Neuronal stem cell (in vitro differentiated cells): ENCODE results near the gene B4GALT6.

ENCODE experiments used
- DNase-seq: peaks from one replicate; pipeline ENCODE4 v3.0.0-alpha.2; 2013; ENCODE audit warnings: low spot score
- H2AFZ ChIP-seq: one replicate; pipeline ENCODE4 v1.6.1; 2013; ENCODE audit warnings: mild to moderate bottlenecking, low read length, inconsistent platforms
- H2AK5ac ChIP-seq: 2 replicates; pipeline ENCODE4 v1.6.1; 2013; ENCODE audit warnings: low read depth, mild to moderate bottlenecking, inconsistent platforms, low read length, moderate library complexity, mixed read lengths
- H2BK120ac ChIP-seq: 2 replicates; pipeline ENCODE4 v1.6.1; 2013; ENCODE audit warnings: low read depth, mild to moderate bottlenecking, inconsistent platforms, low read length, moderate library complexity, mixed read lengths
- H2BK12ac ChIP-seq: one replicate; pipeline ENCODE4 v1.6.1; 2013; ENCODE audit warnings: low read length, inconsistent platforms
- H2BK15ac ChIP-seq: 2 replicates; pipeline ENCODE4 v1.6.1; 2013; ENCODE audit warnings: mild to moderate bottlenecking, low read length, inconsistent platforms, mixed read lengths
- H2BK5ac ChIP-seq: one replicate; pipeline ENCODE4 v1.6.1; 2013; ENCODE audit warnings: inconsistent platforms, mild to moderate bottlenecking, low read length, moderate library complexity
- H3K14ac ChIP-seq: one replicate; pipeline ENCODE4 v1.6.1; 2013; ENCODE audit warnings: low read length, inconsistent platforms
- H3K18ac ChIP-seq: 2 replicates; pipeline ENCODE4 v1.6.1; 2013; ENCODE audit warnings: low read length, inconsistent platforms
- H3K23ac ChIP-seq: 2 replicates; pipeline ENCODE4 v1.6.1; 2013; ENCODE audit warnings: low read depth, mild to moderate bottlenecking, mixed read lengths, low read length, inconsistent platforms; ENCODE audit not compliant: poor library complexity
- H3K27ac ChIP-seq: replicated peaks from 3 replicates; pipeline ENCODE4 v1.5.1; 2013; ENCODE audit warnings: low read length, inconsistent platforms
- H3K27me3 ChIP-seq, 3 experiments: 2 replicates each; pipeline ENCODE4 v1.6.1; 2013; ENCODE audit warnings: low read length in 3 of 3, mild to moderate bottlenecking in 2 of 3, inconsistent platforms in 1 of 3, low read depth in 1 of 3, mixed read lengths in 1 of 3, moderate library complexity in 1 of 3; ENCODE audit not compliant: control insufficient read depth in 3 of 3, insufficient read depth in 3 of 3
- H3K36me3 ChIP-seq, 2 donors: replicated peaks in 1 of 2; 2 replicates each; pipeline ENCODE4 v1.6.1; 2013; ENCODE audit warnings: low read length in 2 of 2; ENCODE audit not compliant: control insufficient read depth in 2 of 2, insufficient read depth in 2 of 2
- H3K4ac ChIP-seq: 2 replicates; pipeline ENCODE4 v1.6.1; 2013; ENCODE audit warnings: inconsistent platforms, mild to moderate bottlenecking, low read length, moderate library complexity
- H3K4me1 ChIP-seq, 2 donors: 1 replicate in 1 of 2; 2 replicates in 1 of 2; pipeline ENCODE4 v1.6.1; 2013; ENCODE audit warnings: low read length in 2 of 2, low read depth in 1 of 2; ENCODE audit not compliant: control insufficient read depth in 2 of 2, insufficient read depth in 1 of 2
- H3K4me2 ChIP-seq: one replicate; pipeline ENCODE4 v1.6.1; 2013; ENCODE audit warnings: mild to moderate bottlenecking, low read length, inconsistent platforms; ENCODE audit not compliant: insufficient read depth, poor library complexity, severe bottlenecking
- H3K4me3 ChIP-seq, 2 donors: 2 replicates each; pipeline ENCODE4 v1.5.1; 2013; ENCODE audit warnings: low read length in 2 of 2, mild to moderate bottlenecking in 2 of 2, inconsistent platforms in 1 of 2, moderate library complexity in 1 of 2
- H3K79me1 ChIP-seq: one replicate; pipeline ENCODE4 v1.6.1; 2013; ENCODE audit warnings: low read depth, mild to moderate bottlenecking, inconsistent platforms, low read length, moderate library complexity
- H3K9ac ChIP-seq: one replicate; pipeline ENCODE4 v1.6.1; 2013; ENCODE audit warnings: mild to moderate bottlenecking, low read depth, low read length, inconsistent platforms; ENCODE audit not compliant: poor library complexity
- H3K9me3 ChIP-seq, 2 donors: replicated peaks in 1 of 2; 2 replicates each; pipeline versions ENCODE3 to v1.6.1; 2013; ENCODE audit warnings: low read length in 2 of 2, mild to moderate bottlenecking in 2 of 2, inconsistent platforms in 1 of 2, low read depth in 1 of 2, mixed read lengths in 1 of 2, moderate library complexity in 1 of 2; ENCODE audit not compliant: control insufficient read depth in 2 of 2, insufficient read depth in 1 of 2
- H4K8ac ChIP-seq: one replicate; pipeline ENCODE4 v1.6.1; 2013; ENCODE audit warnings: low read depth, mild to moderate bottlenecking, inconsistent platforms, low read length, moderate library complexity
- H4K91ac ChIP-seq: one replicate; pipeline ENCODE4 v1.6.1; 2013; ENCODE audit warnings: low read length, low read depth, mild to moderate bottlenecking, inconsistent platforms; ENCODE audit not compliant: poor library complexity
- WGBS, 2 donors: extraction: QIAGEN DNeasy Blood & Tissue Kit; methylation state at CpG; one replicate each; pipeline ENCODE4 v1.1.7; 2013; ENCODE audit warnings: missing lambda C conversion rate in 2 of 2, mixed read lengths in 1 of 2; ENCODE audit not compliant: insufficient read length in 2 of 2, insufficient replicate concordance in 1 of 2; ENCODE audit errors: extremely low coverage in 2 of 2; 5-methylcytosine and 5-hydroxymethylcytosine counted together

The B4GALT6 gene

DNA sequence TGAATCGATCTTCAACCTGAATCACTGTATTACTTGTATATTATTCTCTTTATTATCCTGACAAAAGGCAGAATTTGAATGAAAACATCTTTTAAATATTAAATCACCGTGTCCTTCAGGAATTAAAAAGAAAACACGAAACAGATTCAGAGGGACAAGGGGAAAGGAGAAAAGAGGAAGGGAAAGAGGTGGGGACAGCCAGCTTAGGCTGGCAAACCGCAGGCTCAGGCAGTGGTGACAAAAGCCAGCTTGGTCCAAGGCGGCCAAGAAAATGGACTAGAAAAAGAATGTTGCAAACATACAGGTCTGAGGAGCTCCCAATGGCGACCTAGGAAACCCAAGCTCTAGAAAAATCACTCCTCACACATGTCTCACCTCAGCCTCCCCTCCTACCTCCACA lies 6.8 kb downstream of the B4GALT6 start:
- no peak overlapping the region for H3K4me3 ChIP-seq
- no peak overlapping the region for H3K18ac ChIP-seq
- DNase-seq, result no peak

DNA sequence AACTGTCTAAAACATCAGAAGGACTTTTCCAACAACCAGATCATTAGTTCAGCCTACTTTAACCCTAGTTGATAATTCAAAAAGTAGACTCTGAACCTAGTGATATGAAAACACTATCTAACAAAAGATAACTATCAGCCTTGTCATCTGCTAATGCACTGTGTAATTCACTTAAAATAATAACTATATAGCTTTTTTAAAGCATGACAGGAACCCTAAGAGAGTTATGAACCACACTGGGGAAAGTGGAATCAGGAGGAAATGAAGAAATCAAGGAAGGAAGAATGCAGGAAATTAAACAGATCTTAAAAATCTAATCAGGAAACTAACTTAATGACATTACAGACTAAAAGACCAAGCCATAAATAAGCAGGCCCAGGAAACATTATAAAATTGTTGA lies 9.0 kb downstream of the B4GALT6 start:
- H3K27me3 ChIP-seq, result no peaks in the 10 kb centered on the region
- H3K9ac ChIP-seq, result no peak overlapping the region
- no peak for DNase-seq
- H3K4ac ChIP-seq, result no peak overlapping the region
- no peaks in the 10 kb centered on the region for H3K9me3 ChIP-seq
- no peak overlapping the region for H2AK5ac ChIP-seq
- H3K4me3 ChIP-seq, result no peak overlapping the region
- H3K23ac ChIP-seq, result no peak overlapping the region
- H3K79me1 ChIP-seq, result peaks cover 5% of the 10 kb centered on the region
- no peak overlapping the region for H3K18ac ChIP-seq
- H2BK12ac ChIP-seq, result no peak overlapping the region
- H3K36me3 ChIP-seq, result no peaks in the 10 kb centered on the region
- no peak overlapping the region for H4K91ac ChIP-seq
- H2BK5ac ChIP-seq, result no peak overlapping the region
- no peak overlapping the region for H2AFZ ChIP-seq
- H3K4me1 ChIP-seq, result peaks cover 3 to 17% of the 10 kb centered on the region in 2 donors
- no peak overlapping the region for H3K4me2 ChIP-seq
- no peak overlapping the region for H2BK120ac ChIP-seq
- H4K8ac ChIP-seq, result no peak overlapping the region
- H3K14ac ChIP-seq, result no peak overlapping the region
- H3K27ac ChIP-seq, result no peak overlapping the region
- H2BK15ac ChIP-seq, result no peak overlapping the region

More for the DNA sequence above, 6.8 kb downstream of the B4GALT6 start:
- WGBS, 2 donors, result no CpG with 5 or more reads among the region's 6 CpGs
- H2BK5ac ChIP-seq, result no peak overlapping the region
- no peak overlapping the region for H3K14ac ChIP-seq
- peaks cover 3 to 18% of the 10 kb centered on the region in 2 donors for H3K4me1 ChIP-seq
- no peak overlapping the region for H3K4ac ChIP-seq
- no peak overlapping the region for H3K27ac ChIP-seq
- H4K8ac ChIP-seq, result no peak overlapping the region
- no peak overlapping the region for H2BK15ac ChIP-seq
- H2BK12ac ChIP-seq, result no peak overlapping the region
- no peak overlapping the region for H2AK5ac ChIP-seq
- H3K23ac ChIP-seq, result no peak overlapping the region
- no peak overlapping the region for H2AFZ ChIP-seq
- no peak overlapping the region for H3K9ac ChIP-seq
- no peak overlapping the region for H2BK120ac ChIP-seq
- no peaks in the 10 kb centered on the region for H3K36me3 ChIP-seq
- no peaks in the 10 kb centered on the region for H3K27me3 ChIP-seq
- H4K91ac ChIP-seq, result no peak overlapping the region
- no peaks in the 10 kb centered on the region for H3K9me3 ChIP-seq
- H3K4me2 ChIP-seq, result no peak overlapping the region
- H3K79me1 ChIP-seq, result peaks cover 5% of the 10 kb centered on the region

DNA sequence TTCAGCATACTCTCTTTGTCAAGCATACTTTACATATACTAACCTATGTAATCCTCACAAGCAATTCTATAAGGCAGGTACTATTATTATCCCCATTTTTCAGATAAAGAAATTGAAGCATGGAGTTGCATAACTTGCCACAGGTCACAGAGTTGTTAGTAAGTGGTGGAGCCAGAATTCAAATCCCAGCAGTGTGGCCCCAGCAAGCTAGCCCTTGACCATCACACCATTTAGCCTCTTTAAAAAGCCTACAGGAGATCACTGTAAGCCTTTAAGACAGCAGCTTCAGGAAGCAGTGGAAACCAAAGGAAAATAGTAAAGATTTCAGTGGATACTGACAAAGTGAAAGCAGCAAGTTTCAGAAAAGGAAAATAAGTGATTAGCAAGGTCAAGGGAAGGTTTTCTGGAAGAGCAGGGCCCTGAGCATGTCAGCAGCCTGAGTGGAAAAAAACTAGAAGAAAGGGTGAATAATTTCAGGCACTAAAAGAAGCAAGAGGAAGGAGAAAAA lies 11.7 kb downstream of the B4GALT6 start:
- Histone ChIP-seq H3K18ac (no peak overlapping the region), H3K27ac (no peak overlapping the region), H4K8ac (no peak overlapping the region), H2BK120ac (no peak overlapping the region), H3K36me3 (no peaks in the 10 kb centered on the region), H3K27me3 (no peaks in the 10 kb centered on the region), H3K4me3 (no peak overlapping the region), H2AFZ (peak overlapping the region; percentile 4), H2BK5ac (no peak overlapping the region), H3K9me3 (no peaks in the 10 kb centered on the region), H3K79me1 (no peaks in the 10 kb centered on the region), H3K23ac (no peak overlapping the region), H3K9ac (no peak overlapping the region), H3K4me1 (peaks cover 3 to 4% of the 10 kb centered on the region in 2 donors), H2AK5ac (no peak overlapping the region), H2BK15ac (no peak overlapping the region), H4K91ac (no peak overlapping the region), H2BK12ac (no peak overlapping the region), H3K4me2 (no peak overlapping the region), H3K4ac (no peak overlapping the region), H3K14ac (no peak overlapping the region)
- DNase-seq, result no peak

DNA sequence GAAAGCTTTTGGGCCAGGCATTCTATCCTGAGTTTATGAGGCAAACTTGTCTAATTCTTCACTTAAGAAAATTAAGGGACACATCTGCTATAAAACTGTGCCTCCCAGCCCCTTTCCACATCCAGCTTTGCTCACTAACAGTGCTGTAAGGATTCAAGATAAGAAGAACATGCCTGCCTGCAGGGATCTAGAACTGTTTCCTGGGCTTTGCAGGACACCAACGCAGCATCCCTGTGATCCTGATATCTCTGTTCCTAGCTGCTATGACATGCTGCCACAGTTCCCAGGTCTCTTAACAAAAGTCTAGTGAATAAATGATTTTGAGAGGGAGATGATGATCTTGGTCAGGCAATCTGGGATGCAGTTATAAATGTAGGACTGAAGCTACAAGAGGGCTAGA lies 12.4 kb downstream of the B4GALT6 start:
- Histone ChIP-seq H3K79me1 (no peaks in the 10 kb centered on the region), H3K27ac (no peak overlapping the region), H2BK5ac (no peak overlapping the region), H3K4me2 (no peak overlapping the region), H2AK5ac (no peak overlapping the region), H3K14ac (no peak overlapping the region), H2BK15ac (no peak overlapping the region), H3K36me3 (no peaks in the 10 kb centered on the region), H3K27me3 (no peaks in the 10 kb centered on the region), H3K4me3 (no peak overlapping the region), H2AFZ (no peak overlapping the region), H2BK12ac (no peak overlapping the region), H3K4me1 (peaks cover 3 to 4% of the 10 kb centered on the region in 2 donors), H2BK120ac (no peak overlapping the region), H4K8ac (no peak overlapping the region), H3K9ac (no peak overlapping the region), H4K91ac (no peak overlapping the region), H3K23ac (no peak overlapping the region), H3K4ac (no peak overlapping the region), H3K9me3 (no peaks in the 10 kb centered on the region), H3K18ac (no peak overlapping the region)
- no peak for DNase-seq
- WGBS, 2 donors, result no CpG with 5 or more reads among the region's 1 CpG
